Liver (tissue), 9 donors: ENCODE measurements around the gene PLEK2. TPM values are rescaled to one million over a fixed set of nuclear protein-coding genes. Genes with fewer than 3 reads are reported as not detected.

Experiments
- DNase-seq: peaks from one replicate; pipeline ENCODE4 v3.0.0-alpha.2; 2017; ENCODE audit warnings: low spot score
- H3K27ac ChIP-seq, 2 donors: one replicate each; pipeline ENCODE4 v1.7.0; 2013; ENCODE audit warnings: inconsistent platforms in 2 of 2, low read length in 2 of 2, control low read depth in 1 of 2, low read depth in 1 of 2, mild to moderate bottlenecking in 1 of 2
- H3K27me3 ChIP-seq, 4 donors: one replicate each; pipeline versions ENCODE4 v1.6.1 to v1.7.0; 2013; ENCODE audit warnings: low read length in 3 of 4, inconsistent platforms in 1 of 4, mild to moderate bottlenecking in 1 of 4, moderate library complexity in 1 of 4; ENCODE audit not compliant: control insufficient read depth in 4 of 4, insufficient read depth in 4 of 4
- H3K36me3 ChIP-seq, 4 donors: one replicate each; pipeline versions ENCODE4 v1.6.1 to v1.7.0; 2013; ENCODE audit warnings: low read length in 3 of 4, mild to moderate bottlenecking in 3 of 4, low read depth in 1 of 4, moderate library complexity in 1 of 4; ENCODE audit not compliant: control insufficient read depth in 4 of 4, insufficient read depth in 3 of 4
- H3K4me1 ChIP-seq, 4 donors: one replicate each; pipeline versions ENCODE4 v1.6.1 to v1.7.0; 2013; ENCODE audit warnings: low read length in 3 of 4, mild to moderate bottlenecking in 3 of 4, moderate library complexity in 1 of 4; ENCODE audit not compliant: control insufficient read depth in 4 of 4, insufficient read depth in 4 of 4
- H3K4me3 ChIP-seq, 3 donors: one replicate each; pipeline versions ENCODE4 v1.6.1 to v1.7.0; 2013; ENCODE audit warnings: low read length in 3 of 3, control low read depth in 1 of 3, low read depth in 1 of 3, mild to moderate bottlenecking in 1 of 3
- H3K9ac ChIP-seq, 2 donors: one replicate each; pipeline ENCODE4 v1.7.0; 2013; ENCODE audit warnings: low read length in 2 of 2, mild to moderate bottlenecking in 2 of 2, moderate library complexity in 2 of 2, control low read depth in 1 of 2, low read depth in 1 of 2
- H3K9me3 ChIP-seq, 4 donors: one replicate each; pipeline versions ENCODE4 v1.6.1 to v1.7.0; 2013; ENCODE audit warnings: low read length in 3 of 4; ENCODE audit not compliant: control insufficient read depth in 4 of 4
- ATF3 ChIP-seq: IDR thresholded peaks from 2 replicates; pipeline ENCODE4 v1.6.1; 2016; ENCODE audit warnings: antibody characterized with exemption
- CTCF ChIP-seq: fragments of 150-350 bp; IDR thresholded peaks from 2 replicates; pipeline ENCODE4 v1.5.1; 2017; ENCODE audit warnings: improper control_type of control experiment, low read depth, low read length; ENCODE audit not compliant: missing input control
- EGR1 ChIP-seq, 2 donors: IDR thresholded peaks; 2 replicates each; pipeline ENCODE4 v1.6.1; 2016 to 2018; ENCODE audit warnings: antibody characterized with exemption in 2 of 2, low read depth in 2 of 2
- FOXA1 ChIP-seq: IDR thresholded peaks from 2 replicates; pipeline ENCODE4 v1.6.1; 2016; ENCODE audit warnings: antibody characterized with exemption
- FOXA2 ChIP-seq: IDR thresholded peaks from 2 replicates; pipeline ENCODE4 v1.6.1; 2016; ENCODE audit warnings: antibody characterized with exemption
- GABPA ChIP-seq, 2 donors: IDR thresholded peaks in 1 of 2; conservative IDR thresholded peaks in 1 of 2; 2 replicates each; pipeline ENCODE4 v1.6.1; 2016; ENCODE audit warnings: antibody characterized with exemption in 2 of 2, mild to moderate bottlenecking in 1 of 2, moderate library complexity in 1 of 2
- HNF4G ChIP-seq: IDR thresholded peaks from 2 replicates; pipeline ENCODE4 v1.6.1; 2016; ENCODE audit warnings: antibody characterized with exemption
- JUND ChIP-seq, 2 donors: IDR thresholded peaks; 2 replicates each; pipeline ENCODE4 v1.6.1; 2016; ENCODE audit warnings: antibody characterized with exemption in 2 of 2
- MAX ChIP-seq: IDR thresholded peaks from 2 replicates; pipeline ENCODE4 v1.6.1; 2016; ENCODE audit warnings: antibody characterized with exemption
- NR2F2 ChIP-seq: IDR thresholded peaks from 2 replicates; pipeline ENCODE4 v1.6.1; 2016; ENCODE audit warnings: antibody characterized with exemption
- SP1 ChIP-seq: IDR thresholded peaks from 2 replicates; pipeline ENCODE4 v1.6.1; 2018; ENCODE audit warnings: antibody characterized with exemption, mild to moderate bottlenecking
- ZBTB33 ChIP-seq: IDR thresholded peaks from 2 replicates; pipeline ENCODE4 v1.6.1; 2016; ENCODE audit warnings: antibody characterized with exemption
- WGBS: extraction: QIAGEN DNeasy Blood & Tissue Kit; methylation state at CpG from one replicate; pipeline ENCODE4 v1.1.7; 2013; 5-methylcytosine and 5-hydroxymethylcytosine counted together
- polyA plus RNA-seq, 2 donors: library from polyadenylated mRNA; stranded (reverse) in 1 of 2; unstranded in 1 of 2; fragments of 200-250 nt in 1 of 2; fragments of >200 nt in 1 of 2; fragmentation: Nextera tagmentation in 1 of 2; extraction: Ambion mirVana in 1 of 2; gene quantifications; one replicate each; pipeline versions ENCODE4 v1.2.1 to v1.2.3, GENCODE V29; 2013 to 2015
- total RNA-seq, 2 donors: library from RNA; depleted of rRNA; stranded (reverse); fragments of >200 nt; gene quantifications; one replicate each; pipeline ENCODE4 v1.2.3, GENCODE V29; 2014
- donor health status: healthy.
- donor health status: healthy.
- donor health status: healthy.
- donor health status: healthy.
- donor health status: healthy.

The PLEK2 gene
- total and polyA plus RNA-seq, 4 donors, result 6.1 to 17.4 (median 11.2) TPM

GRCh38 chr14:67423424-67423823 is 11.5 kb upstream of the PLEK2 start:
- no peak overlapping the region for H3K4me3 ChIP-seq
- H3K9ac ChIP-seq, result no peak overlapping the region
- 71% methylated on average over 2 of the region's 2 CpGs for WGBS
- DNase-seq, result no peak
- H3K9me3 ChIP-seq, result no peaks in the 10 kb centered on the region
- no peaks in the 10 kb centered on the region for H3K36me3 ChIP-seq
- H3K4me1 ChIP-seq, result peaks cover 0 to 6% (median 2%) of the 10 kb centered on the region in 4 donors
- H3K27me3 ChIP-seq, result peaks cover 0 to 3% (median 0%) of the 10 kb centered on the region in 4 donors
- TF ChIP-seq ZBTB33, result no peak
- TF ChIP-seq FOXA1, result no peak
- no peak for TF ChIP-seq JUND (IDR thresholded peaks at IDR 0.05)
- no peak for TF ChIP-seq FOXA2
- no peak for TF ChIP-seq ATF3
- no peak for TF ChIP-seq GABPA (IDR thresholded peaks at IDR 0.05 in 1 of 2, conservative IDR thresholded peaks at IDR 0.05 in 1 of 2)
- no peak overlapping the region for H3K27ac ChIP-seq

- Histone ChIP-seq H3K4me1 (no peaks in the 10 kb centered on the region), H3K36me3 (no peaks in the 10 kb centered on the region), H3K9me3 (no peaks in the 10 kb centered on the region), H3K4me3 (no peak overlapping the region), H3K27ac (no peak overlapping the region), H3K9ac (no peak overlapping the region), H3K27me3 (peaks cover 0 to 3% (median 0%) of the 10 kb centered on the region in 4 donors)
- TF ChIP-seq FOXA2 (no peak), GABPA (IDR thresholded peaks at IDR 0.05 in 1 of 2, conservative IDR thresholded peaks at IDR 0.05 in 1 of 2) (no peak), MAX (no peak), CTCF (no peak), JUND (IDR thresholded peaks at IDR 0.05) (no peak), ATF3 (no peak), ZBTB33 (no peak), HNF4G (no peak), SP1 (no peak), NR2F2 (no peak), EGR1 (IDR thresholded peaks at IDR 0.05; ENCODE audit: low read depth in 2 of 2) (no peak)
- WGBS, result 93% methylated on average over 11 of the region's 11 CpGs
- DNase-seq, result no peak
Observed at GRCh38 chr14:67421356-67422224, 9.6 kb upstream of the PLEK2 start.
